HG02943 (cell line): ENCODE measurements around the gene DOCK1.
"Not testable (repeated sequence)": the region's sequence is repeated elsewhere in the genome, so short reads cannot be mapped to it uniquely, and the experiment has no call there.

Experiments used
- ATAC-seq: cut with Tn5 transposase; IDR thresholded peaks from one replicate; pipeline ENCODE4 v1.9.1; 2021; ENCODE audit warnings: mild to moderate bottlenecking, low read depth, moderate library complexity; ENCODE audit not compliant: unreplicated experiment

The DOCK1 gene

DNA sequence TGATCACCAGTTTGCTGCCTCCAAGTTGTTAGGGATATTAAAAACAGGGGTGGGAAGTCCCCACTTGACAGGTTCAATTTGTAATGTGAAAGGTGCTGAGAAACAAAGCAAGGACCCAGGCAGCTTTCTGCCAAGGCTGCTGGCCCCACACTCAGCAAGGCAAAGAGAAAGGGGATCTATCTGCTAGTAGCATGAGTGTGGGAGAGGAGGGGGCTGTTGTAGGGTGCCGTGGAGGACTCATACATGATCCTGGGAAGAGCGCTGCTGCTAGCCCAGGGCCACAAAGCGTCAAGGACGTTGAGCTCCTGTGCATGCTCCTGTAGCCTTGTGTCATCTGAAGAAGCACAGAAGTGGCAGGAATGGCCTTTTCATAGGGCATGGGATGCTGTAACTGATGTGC lies 387.7 kb downstream of the DOCK1 start:
- ATAC-seq = no peak

DNA sequence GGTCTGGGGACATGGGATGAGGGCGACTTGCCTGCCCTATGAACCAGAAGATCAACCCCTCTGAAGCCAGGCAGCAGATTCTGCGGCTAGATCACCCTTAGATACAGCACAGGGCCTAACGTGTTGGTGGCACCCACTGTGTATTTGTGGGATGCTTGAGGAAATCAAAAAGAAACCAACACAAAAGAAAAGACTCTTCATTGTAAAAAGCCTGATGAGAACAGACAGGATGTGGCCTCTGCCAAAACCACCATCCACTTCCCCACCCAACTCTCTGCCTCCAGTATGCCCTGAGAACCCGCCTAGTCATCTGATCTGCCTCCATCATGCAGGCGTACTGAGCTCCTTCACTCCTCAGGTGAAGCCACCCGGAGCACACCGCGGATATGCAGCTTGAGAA lies 388.4 kb downstream of the DOCK1 start:
- no peak for ATAC-seq

DNA sequence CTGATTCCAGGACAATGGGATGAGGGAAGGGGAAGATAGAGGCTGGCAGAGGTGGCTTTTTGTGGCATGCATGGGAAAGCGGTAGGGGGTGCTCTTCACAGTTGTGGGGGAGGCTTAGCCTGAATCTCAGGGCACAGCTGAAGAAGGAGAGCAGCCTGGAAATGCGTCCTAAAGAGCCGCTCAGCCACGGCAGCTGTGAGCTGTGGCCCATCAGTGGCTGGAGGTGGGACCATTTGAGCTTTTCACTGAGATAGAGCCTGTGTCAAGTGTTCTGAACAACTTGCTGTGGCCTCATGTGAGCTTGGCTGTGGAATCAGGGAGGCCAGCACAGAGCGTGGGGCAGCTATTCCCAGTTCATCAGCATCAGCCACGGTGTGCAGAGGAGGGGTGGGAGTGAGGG lies 391.5 kb downstream of the DOCK1 start:
- ATAC-seq = no peak

DNA sequence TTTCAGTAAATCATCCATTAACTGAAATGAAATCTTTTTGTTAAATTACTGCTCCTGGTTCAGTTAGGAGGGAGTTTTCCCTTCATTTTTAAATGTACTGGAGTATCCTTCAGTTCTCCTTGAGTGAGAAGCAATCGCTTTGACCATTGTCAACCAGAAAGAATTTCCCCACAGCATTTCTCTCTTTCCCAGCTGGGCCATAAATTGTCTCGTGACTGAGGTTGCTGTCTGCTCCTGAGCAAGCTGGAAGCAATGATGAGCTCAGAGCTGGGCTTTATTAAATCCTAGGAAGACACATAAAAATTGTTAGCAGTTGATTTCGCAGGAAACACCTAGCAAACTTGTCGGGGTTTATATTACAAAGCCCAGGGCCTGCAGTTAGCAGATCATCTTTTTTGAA lies 393.2 kb downstream of the DOCK1 start:
- ATAC-seq = no peak

DNA sequence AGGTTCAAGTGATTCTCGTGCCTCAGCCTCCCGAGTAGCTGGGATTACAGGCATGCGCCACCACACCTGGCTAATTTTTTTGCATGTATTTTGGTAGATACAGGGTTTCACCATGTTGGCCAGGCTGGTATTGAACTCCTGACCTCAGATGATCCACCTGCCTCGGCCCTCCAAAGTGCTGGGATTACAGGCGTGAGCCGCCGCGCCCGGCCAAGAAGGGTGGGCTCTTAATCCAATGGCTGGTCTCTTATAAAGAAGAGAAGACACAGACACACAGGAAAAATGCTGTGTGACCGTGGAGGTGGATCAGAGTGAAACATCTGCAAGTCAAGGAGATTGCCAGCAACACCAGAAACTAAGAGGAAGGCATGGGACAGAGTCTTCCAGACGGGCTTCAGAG lies 394.0 kb downstream of the DOCK1 start:
- not testable (repeated sequence) for ATAC-seq

DNA sequence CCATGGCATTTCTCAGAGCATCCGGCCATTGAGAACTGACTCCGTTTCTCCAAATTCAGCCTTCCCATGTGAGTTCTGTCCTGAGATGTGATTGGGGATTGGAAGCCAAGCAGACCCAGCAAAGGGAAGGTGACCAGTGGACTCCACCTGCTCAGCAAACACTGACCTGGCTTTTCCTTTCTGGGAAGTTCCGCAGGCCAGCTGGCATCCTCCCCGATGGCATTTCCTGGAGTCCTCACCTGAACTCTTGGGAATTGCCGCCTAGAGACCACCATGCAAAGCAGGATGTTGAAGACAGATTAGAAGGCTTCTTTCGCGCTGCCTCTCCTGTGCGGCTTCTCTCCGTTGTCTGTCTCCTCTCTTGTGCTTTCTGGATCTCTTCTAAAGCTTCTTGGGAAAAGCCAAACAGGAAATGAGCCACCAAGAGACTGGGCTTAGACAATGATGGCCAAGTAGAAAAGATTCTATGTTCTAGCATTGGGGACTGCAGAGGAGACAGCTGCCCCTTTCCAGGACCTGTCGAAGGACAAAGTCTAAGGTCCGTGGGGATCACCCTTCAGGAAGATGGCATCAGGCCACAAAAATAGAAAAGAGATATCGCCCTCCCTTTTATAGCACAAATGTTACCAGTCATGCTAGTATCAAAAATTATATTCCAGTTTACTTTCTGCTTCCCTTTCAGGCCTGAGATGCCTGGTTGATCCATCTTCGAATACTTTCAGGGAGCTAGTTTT lies 394.9 kb downstream of the DOCK1 start:
- ATAC-seq = no peak

DNA sequence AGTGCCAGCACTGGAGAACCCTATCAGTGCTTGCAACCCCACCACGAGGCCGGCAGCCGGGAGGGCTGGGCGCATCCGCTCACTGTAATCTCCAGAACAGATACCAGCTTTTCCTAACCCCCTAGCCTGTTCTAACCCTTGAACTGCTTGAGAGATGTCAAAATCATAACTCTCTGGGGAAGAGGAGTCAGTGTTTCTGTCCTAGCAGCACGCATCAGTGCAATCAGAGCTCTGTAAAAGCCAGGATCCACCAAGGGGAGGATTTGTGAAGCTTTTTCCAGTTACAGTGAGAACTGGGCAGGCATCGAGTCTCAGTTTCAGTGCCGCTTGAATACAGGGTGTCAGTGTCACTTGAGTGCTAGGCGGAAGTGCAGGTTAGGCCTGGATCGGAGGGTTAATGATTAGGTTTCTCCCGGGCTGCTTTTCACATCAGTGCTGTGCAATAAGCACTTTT lies 395.7 kb downstream of the DOCK1 start:
- no peak for ATAC-seq

DNA sequence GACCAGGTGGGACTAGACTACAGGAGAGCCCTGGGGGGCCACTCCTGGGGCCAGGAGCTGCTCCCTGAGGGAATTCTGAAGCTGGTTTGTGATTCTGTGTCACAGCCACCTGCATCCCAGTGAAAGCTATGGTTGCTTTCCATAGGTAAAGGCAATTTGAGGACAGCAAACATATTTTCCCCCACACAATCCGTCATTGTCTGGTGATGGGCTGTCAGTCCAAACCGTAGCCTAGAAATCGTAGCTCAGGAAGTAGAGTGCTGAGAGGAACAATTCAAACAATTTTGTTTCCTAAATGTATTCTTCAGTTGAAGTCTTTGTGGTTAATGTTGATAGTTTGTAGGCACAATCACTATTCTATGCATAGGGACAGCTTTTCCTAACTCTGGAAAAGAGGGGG lies 397.1 kb downstream of the DOCK1 start:
- no peak for ATAC-seq

DNA sequence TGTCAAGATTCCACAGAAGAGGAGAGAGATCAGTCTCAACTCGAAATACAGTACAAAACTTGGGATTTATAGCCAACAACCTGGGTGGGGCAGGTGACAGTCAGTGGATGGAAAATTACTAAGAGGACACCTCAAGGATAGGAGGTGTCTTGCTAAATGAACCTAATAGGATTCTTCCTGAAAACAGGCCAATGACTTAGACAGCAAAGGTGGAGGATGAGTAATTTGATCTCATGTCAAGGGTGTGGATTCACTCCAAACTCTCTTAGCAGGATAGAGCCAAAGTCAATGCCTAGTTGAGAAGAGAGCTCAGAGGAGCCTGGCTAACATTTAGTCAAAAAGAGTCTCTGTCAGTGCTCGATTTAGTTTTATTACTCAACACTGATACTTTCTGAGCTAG lies 397.9 kb downstream of the DOCK1 start:
- ATAC-seq = no peak

DNA sequence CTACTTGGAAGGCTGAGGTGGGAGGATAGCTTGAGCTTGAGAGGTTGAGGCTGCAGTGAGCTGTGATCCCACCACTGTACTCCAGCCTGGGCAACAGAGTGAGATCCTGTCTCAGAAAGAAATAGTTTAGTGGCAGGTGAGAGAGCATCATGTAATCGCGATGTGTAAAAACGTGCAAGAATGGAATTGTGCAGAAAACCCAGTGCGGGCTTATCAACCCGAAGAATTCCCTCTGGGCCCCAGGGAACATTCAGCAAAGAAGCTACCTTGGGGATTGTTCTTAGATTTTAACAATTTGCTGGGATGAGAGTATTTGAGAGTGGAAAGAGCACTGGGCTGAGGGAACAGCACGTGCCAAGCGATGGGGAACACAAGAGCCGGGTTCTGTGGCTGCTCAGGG lies 398.5 kb downstream of the DOCK1 start:
- ATAC-seq = no peak

DNA sequence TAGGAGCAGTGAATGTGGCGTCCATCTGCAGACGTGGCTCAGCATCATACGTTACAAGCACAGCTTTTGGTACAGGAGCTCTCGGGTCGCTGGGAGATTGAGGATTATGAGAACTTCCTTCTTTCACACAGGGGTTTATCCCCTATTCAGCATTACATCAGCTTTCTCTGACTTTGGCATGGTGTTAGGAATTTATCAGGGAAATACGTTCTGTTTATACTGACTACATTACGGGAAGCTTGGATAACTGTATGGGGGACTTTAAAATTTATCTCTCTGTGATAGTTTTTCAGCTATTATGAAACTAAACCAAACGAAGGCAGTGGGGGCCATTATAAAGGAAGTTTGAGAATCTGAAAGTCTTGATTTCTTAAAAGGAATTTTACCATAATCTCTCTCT lies 401.3 kb downstream of the DOCK1 start:
- ATAC-seq = no peak

DNA sequence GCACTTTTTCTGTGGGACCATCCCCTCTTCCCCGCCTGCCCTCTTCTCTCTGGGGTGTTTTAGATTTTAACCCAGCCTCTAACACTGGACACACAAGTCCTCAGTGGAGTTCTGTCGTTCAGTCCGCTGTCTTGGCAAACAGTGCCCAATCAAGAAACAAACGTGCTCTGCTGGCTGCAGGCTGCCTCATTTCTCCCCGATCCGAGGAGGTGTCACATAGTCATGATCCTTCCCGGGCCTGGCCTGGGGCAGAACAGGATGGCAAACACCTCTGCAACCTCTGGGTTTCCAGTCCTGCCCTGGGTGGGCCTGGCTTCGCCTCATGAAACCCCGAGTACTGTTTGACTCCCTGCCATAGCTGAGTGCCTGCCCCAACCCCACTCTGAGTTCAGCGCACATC lies 402.1 kb downstream of the DOCK1 start:
- ATAC-seq = no peak

DNA sequence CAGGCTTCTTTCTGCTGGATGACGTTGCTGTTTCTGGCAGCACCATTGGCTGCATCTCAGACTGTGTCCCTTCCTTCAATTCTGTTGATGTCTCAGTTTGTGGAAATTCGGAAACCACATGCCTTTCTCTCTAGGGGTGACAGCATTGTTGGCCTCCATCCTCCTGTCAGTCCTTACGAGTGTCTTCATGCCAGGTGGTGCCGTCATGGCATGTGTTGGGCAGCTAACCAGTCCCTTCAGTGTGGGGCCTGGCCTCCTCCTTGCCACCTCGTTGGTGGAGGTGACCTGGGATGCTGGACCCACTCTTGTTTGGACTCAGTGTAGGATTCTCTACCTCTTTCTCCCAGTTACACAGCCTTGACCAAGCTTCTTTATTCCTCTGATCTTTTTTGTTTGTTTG lies 402.8 kb downstream of the DOCK1 start:
- ATAC-seq = no peak

DNA sequence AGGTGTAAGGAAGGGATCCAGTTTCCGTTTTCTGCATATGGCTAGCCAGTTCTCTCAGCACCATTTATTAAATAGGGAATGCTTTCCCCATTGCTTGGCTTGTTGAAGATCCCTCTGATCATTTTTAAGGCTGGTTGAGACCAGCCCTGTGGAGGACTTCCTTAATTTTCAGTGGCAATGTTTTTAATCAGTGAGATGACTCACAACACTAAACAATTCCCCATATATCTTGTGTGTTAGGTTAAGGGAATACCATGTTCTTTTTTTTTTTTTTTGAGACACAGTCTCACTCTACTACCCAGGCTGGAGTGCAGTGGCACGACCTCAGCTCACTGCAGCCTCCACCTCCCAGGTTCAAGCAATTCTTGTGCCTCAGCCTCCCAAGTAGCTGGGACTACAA lies 404.4 kb downstream of the DOCK1 start:
- not testable (repeated sequence) for ATAC-seq

DNA sequence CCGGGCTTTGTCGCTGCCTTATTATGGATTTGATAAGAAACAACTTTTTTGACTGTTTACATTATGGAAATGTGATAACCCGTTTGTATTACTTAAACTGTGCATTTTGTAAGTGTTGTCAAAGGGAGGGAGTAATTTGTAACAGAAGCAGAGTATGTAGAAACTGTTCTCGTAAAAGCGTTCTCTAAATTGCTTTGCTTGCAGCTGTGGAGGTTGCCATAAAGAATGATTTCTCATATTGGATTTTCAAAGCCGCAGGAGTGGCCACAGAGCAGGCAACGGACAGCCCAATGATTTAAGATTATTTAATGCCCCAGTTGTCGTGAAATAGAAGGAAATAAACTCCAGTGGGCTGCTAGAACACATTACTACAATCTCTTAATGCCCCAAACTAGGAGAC lies 405.2 kb downstream of the DOCK1 start:
- ATAC-seq = no peak

DNA sequence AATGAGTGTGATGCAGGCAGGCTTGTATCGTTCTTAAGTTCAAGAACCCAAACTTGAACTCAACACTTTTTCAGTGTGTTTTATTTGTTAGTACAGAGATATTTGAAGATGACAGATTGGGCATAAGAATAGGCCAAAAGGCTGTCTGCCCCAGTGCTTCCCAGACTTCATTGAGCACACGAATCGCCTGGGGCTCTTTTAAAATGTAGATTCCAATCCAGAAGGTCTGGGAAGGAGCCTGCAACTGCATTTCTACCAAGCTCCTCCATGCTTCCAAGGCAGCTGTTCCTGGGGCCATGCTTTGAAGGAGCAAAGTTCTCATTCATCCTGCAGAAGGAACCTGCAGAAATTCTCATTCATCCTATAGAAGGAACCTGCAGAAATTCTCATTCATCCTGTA lies 405.7 kb downstream of the DOCK1 start:
- ATAC-seq = no peak

DNA sequence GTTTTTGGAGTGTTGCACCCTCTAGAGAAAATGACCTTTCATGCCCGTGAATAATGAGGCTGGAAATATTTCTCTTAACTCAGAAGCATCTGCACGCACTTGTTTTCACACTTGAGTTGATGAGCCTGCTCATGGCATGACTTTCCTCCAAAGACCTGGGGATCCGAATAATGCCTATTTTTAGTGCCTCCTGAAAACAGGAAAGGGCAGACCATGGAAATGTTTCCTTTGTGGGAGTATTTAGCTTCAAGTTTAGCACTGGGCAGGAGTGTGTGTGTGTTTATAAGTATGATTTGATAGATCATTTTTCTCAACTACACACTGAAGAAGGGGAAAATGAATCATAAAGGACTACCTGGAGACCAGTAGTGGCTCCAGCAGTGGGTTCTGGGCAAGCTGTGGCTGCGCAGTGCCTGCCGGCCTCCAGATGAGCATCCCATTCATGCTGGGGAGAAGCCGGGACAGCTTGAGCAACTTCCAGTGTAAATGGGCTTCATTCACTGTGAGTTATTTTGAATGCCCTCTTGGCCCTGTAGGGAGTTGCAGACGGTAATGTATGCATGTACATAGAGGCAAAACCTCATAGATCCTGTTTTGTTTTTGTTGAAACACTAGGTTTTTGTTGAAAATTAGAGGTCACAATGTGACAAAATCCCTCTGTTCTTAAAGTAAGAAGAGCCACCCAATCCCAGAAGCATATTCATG lies 408.9 kb downstream of the DOCK1 start:
- no peak for ATAC-seq

DNA sequence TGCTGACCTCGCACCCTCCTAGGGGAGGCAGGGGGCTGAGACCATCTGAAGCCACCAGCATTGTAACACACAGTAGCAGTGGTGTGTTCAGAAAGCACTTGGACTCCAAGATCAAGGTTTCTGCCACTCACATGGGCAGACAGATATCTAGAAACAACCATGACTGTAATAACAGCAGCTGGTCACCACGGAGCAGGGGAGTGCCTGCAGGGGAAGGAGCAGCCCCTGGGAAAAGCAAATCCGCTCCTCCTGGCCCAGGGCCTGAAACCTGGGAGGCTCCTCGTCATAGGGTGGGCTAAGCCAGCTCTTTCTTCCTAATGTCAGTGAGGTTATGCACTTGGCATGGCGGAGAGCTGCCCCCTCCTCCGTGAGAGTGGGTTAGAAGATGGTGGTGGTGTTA lies 409.6 kb downstream of the DOCK1 start:
- ATAC-seq = no peak

DNA sequence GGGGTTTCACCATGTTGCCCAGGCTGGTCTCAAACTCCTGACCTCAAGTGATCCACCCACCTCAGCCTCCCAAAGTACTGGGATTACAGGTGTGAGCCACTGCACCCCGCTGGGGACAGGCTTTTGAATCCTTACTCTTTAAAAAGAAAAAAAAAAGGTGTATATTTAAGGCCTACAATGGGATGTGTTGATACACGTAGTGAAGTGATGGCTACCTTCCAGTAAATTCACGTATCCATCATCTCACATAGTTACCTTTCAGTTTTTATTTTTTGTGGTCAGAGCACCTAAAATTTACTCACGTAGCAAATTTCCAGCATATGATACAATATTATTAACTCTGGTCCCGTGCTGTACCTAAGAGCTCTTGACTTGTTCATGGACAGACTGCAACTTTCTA lies 410.7 kb downstream of the DOCK1 start:
- no peak for ATAC-seq

DNA sequence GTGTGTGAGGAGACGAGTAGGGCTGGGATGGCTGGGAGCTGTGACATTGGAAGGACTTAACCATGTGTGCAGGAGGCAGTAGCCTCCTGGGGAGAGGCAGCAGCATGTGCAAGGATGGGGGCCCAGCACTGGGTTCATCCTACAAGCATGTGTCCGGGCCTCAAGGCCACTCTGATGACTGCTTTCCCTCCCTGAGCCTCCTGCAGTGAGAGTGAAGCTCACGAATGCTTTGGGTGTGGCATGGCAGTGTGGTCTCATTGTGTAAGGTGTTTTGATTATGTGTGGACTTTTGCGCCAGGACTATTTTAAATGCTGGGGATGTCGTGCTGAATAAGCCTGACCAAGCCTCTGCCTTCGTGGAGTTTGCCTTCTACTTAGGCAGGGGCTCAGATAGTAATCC lies 413.2 kb downstream of the DOCK1 start:
- ATAC-seq = no peak

DNA sequence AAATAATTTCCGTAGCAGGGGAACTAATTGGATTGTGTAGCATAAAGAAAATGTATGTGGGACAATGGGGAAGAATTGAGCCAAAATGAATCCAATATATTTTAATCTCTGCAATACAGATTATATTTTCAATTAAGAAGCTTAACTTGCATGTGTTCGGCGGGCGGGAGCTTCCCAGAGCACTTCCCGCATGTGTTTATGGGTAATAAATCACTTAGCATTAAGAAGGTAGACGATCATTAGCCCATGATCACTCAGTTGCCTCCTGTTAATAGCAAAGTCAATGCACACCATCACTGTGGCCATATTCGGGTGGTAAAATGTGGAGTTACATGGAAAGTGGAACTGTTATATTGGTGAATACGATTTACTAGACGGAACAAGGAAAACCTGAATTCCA lies 414.0 kb downstream of the DOCK1 start:
- ATAC-seq = no peak

DNA sequence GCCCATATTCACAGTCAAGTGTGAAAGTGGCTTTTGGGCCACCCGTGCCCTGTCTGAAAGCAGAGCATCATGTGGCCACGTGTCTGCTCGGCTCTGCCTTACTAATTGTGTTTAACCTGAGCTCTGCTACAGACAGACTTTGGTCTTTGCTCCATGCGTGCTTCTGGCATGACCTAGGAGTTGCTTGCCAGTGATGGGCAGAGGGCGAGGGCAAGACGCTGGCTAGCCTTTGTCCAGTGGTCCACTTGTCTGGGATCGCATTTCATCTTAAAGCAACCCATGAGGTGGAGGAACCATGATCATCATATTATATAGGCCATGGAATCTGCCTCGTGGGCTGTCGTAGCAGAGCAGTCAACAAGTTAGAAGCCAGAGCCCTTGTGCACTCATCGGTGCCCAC lies 414.5 kb downstream of the DOCK1 start:
- no peak for ATAC-seq
